ENCODE results near the gene TMEM259. TPM values are rescaled to one million over a fixed set of nuclear protein-coding genes. Genes with fewer than 3 reads are reported as not detected.

TMEM259 gene
- total RNA-seq, 1 experiment from 2014 or later = 171 TPM

GRCh38 chr19:991174-991931, 29.6 kb downstream of the TMEM259 start:
- no peak overlapping the region for H3K4me2 ChIP-seq (ENCODE audit: insufficient read depth, insufficient read length, low read length)
- no peak overlapping the region for H2BK5ac ChIP-seq (ENCODE audit: insufficient read length, low read length)
- H3K23me2 ChIP-seq (ENCODE audit: insufficient read length, low read depth, low read length, poor library complexity, severe bottlenecking) = no peaks in the 10 kb centered on the region
- peaks cover 4% of the 10 kb centered on the region for H4K20me1 ChIP-seq (ENCODE audit: control insufficient read depth, insufficient read depth, insufficient read length)
- no peak overlapping the region for H3K27ac ChIP-seq (ENCODE audit: insufficient read length, low read depth, low read length)
- no peak overlapping the region for H4K5ac ChIP-seq (ENCODE audit: insufficient read length, low read depth, low read length)
- H2AK5ac ChIP-seq (ENCODE audit: insufficient read length, low read length) = no peak overlapping the region
- H2AFZ ChIP-seq (ENCODE audit: low read length) = no peak overlapping the region
- H3K56ac ChIP-seq (ENCODE audit: insufficient read length, low read depth, low read length) = no peak overlapping the region
- no peak overlapping the region for H3T11ph ChIP-seq (ENCODE audit: low read length)
- no peaks in the 10 kb centered on the region for H3K79me2 ChIP-seq (ENCODE audit: insufficient read depth, low read length)
- H3K4me1 Mint-ChIP-seq = peaks cover 2 to 12% of the 10 kb centered on the region in 2 experiments
- no peak overlapping the region for H2BK120ac ChIP-seq (ENCODE audit: low read depth, low read length, poor library complexity, severe bottlenecking)
- no peak overlapping the region; a peak in 1 of 5 replicates for H3K4me3 Mint-ChIP-seq
- no peaks in the 10 kb centered on the region for H3K79me1 ChIP-seq (ENCODE audit: insufficient read depth, low read depth, low read length, poor library complexity, severe bottlenecking)
- H3K9me3 Mint-ChIP-seq = no peaks in the 10 kb centered on the region
- no peak overlapping the region for H3K23ac ChIP-seq (ENCODE audit: insufficient read length, low read depth, low read length)
- H3K27ac Mint-ChIP-seq = no peak overlapping the region
- peaks cover 2% of the 10 kb centered on the region for H3K27me3 Mint-ChIP-seq (ENCODE audit: low read depth)
- WGBS (ENCODE audit: extremely low coverage, insufficient read length, low lambda C conversion rate) = no CpG with 5 or more reads among the region's 47 CpGs
- no peak overlapping the region for H4K8ac ChIP-seq (replicated peaks; ENCODE audit: insufficient read length, low read depth, low read length)
- H3K9ac ChIP-seq (ENCODE audit: extremely low read depth, insufficient read length, low read length) = no peak overlapping the region
- TF ChIP-seq CTCF (conservative IDR thresholded peaks at IDR 0.05) = no peak
- no peak overlapping the region for H3K18ac ChIP-seq (ENCODE audit: insufficient read length, low read depth, low read length)
- H4K91ac ChIP-seq (ENCODE audit: insufficient read length, low read depth, low read length) = no peak overlapping the region
- DNase-seq = peak; percentile 87
- no peaks in the 10 kb centered on the region for H3K4me1 ChIP-seq (ENCODE audit: insufficient read depth, low read length)
- H2BK20ac ChIP-seq (ENCODE audit: low read depth, low read length, poor library complexity, severe bottlenecking) = no peak overlapping the region
- no peaks in the 10 kb centered on the region for H3K27me3 ChIP-seq (ENCODE audit: insufficient read depth, low read length)
- H3K4ac ChIP-seq (ENCODE audit: low read depth, low read length) = no peak overlapping the region
- no peak overlapping the region for H2BK12ac ChIP-seq (ENCODE audit: insufficient read length, low read depth, low read length)
- no peaks in the 10 kb centered on the region for H3K9me3 ChIP-seq (ENCODE audit: control insufficient read depth, low read depth, low read length)
- no peak overlapping the region for H3K14ac ChIP-seq (ENCODE audit: insufficient read depth, low read length)
- H3K36me3 Mint-ChIP-seq (ENCODE audit: insufficient read depth in 1 of 3, low read depth in 3 of 3) = peaks cover 10 to 39% (median 34%) of the 10 kb centered on the region in 3 experiments; a peak in 6 of 7 replicates
- no peak overlapping the region for H2BK15ac ChIP-seq (ENCODE audit: low read depth, low read length)

Measured in H9 (cell line).